ENCODE measurements around the gene AMY1B. TPM values are rescaled to one million over a fixed set of nuclear protein-coding genes. Genes with fewer than 3 reads are reported as not detected.
"Not testable (repeated sequence)": the region's sequence is repeated elsewhere in the genome, so short reads cannot be mapped to it uniquely, and the experiment has no call there.

Gene AMY1B
- not detected for total RNA-seq

DNA sequence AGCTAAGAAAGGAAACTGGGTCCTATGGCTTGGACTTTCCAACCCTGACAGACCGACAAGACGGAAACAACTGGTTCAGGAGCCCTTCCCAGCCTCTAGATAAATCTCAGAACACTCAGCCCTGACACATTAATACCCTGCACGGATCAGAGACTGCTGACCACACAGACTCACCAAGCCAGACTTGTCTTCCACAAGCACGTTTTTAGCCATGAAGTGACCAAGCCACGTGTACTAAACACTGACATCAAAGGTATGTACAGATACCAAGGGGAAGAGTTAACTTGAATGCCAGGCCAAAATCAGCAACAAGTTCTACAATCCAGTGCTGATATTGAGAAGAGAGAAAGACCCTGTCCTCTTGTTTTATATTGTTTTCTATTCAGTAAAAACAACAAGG, at the start of gene AMY1B:
Gene AMY1B (minus strand): TSS at position 101 of the 400 bp plus-strand sequence. CDS start 571 bp downstream, outside the sequence.
- H3K4me3 ChIP-seq (ENCODE audit: low read depth, poor library complexity, severe bottlenecking); intact Hi-C loops (cut with DNase I; ENCODE audit: low total_unique reads); DNase-seq (ENCODE audit: low spot score in 2 of 2): not testable (repeated sequence)
- no CpG with 5 or more reads among the region's 5 CpGs for WGBS, 2 donors

GRCh38 chr1:103745040-103745439, 49.0 kb upstream of the AMY1B start:
- DNase-seq (ENCODE audit: low spot score in 2 of 2); H3K4me3 ChIP-seq (ENCODE audit: low read depth, poor library complexity, severe bottlenecking); intact Hi-C loops (cut with DNase I; ENCODE audit: low total_unique reads): not testable (repeated sequence)
- WGBS, 2 donors = 100% methylated on average over 1 of the region's 4 CpGs; no CpG with 5 or more reads in 1 of the 2 donors

GRCh38 chr1:103744449-103744848, 48.4 kb upstream of the AMY1B start:
- no CpG with 5 or more reads among the region's 4 CpGs for WGBS, 2 donors
- intact Hi-C loops (cut with DNase I; ENCODE audit: low total_unique reads) = not testable (repeated sequence)

GRCh38 chr1:103738031-103738430, 42.0 kb upstream of the AMY1B start:
- WGBS, 2 donors = no CpG with 5 or more reads among the region's 3 CpGs
- H3K4me3 ChIP-seq (ENCODE audit: low read depth, poor library complexity, severe bottlenecking); intact Hi-C loops (cut with DNase I; ENCODE audit: low total_unique reads); DNase-seq (ENCODE audit: low spot score in 2 of 2): not testable (repeated sequence)

More at GRCh38 chr1:103744449-103744848, 48.4 kb upstream of the AMY1B start:
- not testable (repeated sequence) for DNase-seq (ENCODE audit: low spot score in 2 of 2); H3K4me3 ChIP-seq (ENCODE audit: low read depth, poor library complexity, severe bottlenecking)

DNA sequence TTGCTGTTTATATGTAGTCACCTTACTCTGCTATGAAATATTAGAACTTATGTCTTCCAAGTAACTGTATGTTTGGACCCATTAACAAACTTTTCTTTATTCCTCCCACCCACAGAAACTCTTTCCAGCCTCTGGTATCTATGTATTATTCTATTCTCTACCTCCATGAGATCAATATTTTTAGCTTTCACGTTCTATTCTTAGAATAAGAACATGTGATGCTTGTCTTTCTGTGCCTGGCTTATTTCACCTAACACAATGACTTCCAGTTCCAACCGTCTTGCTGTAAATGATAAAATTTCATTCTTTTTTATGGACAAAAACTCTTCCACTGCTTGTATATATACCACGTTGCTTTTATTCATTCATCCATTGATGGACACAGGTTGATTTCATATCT, 39.3 kb upstream of the AMY1B start:
- H3K4me3 ChIP-seq (ENCODE audit: low read depth, poor library complexity, severe bottlenecking); DNase-seq (ENCODE audit: low spot score in 2 of 2); intact Hi-C loops (cut with DNase I; ENCODE audit: low total_unique reads): not testable (repeated sequence)
- WGBS, 2 donors = no CpG with 5 or more reads among the region's 3 CpGs

- no CpG with 5 or more reads among the region's 2 CpGs for WGBS, 2 donors
- H3K4me3 ChIP-seq (ENCODE audit: low read depth, poor library complexity, severe bottlenecking); DNase-seq (ENCODE audit: low spot score in 2 of 2); intact Hi-C loops (cut with DNase I; ENCODE audit: low total_unique reads): not testable (repeated sequence)
Measured at GRCh38 chr1:103721473-103721872, 25.5 kb upstream of the AMY1B start.

DNA sequence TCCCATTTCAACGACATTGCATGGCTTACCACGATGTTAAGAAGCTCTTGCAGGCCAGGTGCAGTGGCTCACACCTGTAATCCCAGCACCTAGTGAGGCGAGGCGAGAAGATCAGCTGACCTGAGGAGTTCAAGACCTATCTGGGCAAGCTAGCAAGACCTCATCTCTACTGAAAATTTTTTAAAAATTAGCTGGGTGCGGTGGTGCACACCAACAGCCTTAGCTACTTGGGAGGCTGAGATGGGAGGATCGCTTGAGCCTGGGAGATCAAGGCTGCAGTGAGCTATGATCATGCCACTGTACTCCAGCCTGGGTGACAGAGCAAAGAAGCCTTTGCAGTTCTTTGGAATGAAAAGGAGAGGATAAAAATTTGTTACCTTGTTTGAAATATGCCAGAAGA, 21.4 kb upstream of the AMY1B start:
- intact Hi-C loops (cut with DNase I; ENCODE audit: low total_unique reads); H3K4me3 ChIP-seq (ENCODE audit: low read depth, poor library complexity, severe bottlenecking): not testable (repeated sequence)
- peak in 1 of 2 donors; percentile 25 for DNase-seq (ENCODE audit: low spot score in 2 of 2)
- WGBS, 2 donors = 74 to 80% methylated on average over 6 of the region's 6 CpGs

GRCh38 chr1:103710381-103710780, 14.4 kb upstream of the AMY1B start:
- intact Hi-C loops (cut with DNase I; ENCODE audit: low total_unique reads); DNase-seq (ENCODE audit: low spot score in 2 of 2); H3K4me3 ChIP-seq (ENCODE audit: low read depth, poor library complexity, severe bottlenecking): not testable (repeated sequence)
- no CpG with 5 or more reads among the region's 3 CpGs for WGBS, 2 donors

- H3K4me3 ChIP-seq (ENCODE audit: low read depth, poor library complexity, severe bottlenecking); DNase-seq (ENCODE audit: low spot score in 2 of 2); intact Hi-C loops (cut with DNase I; ENCODE audit: low total_unique reads): not testable (repeated sequence)
- WGBS, 2 donors = no CpG with 5 or more reads among the region's 3 CpGs
Measured at GRCh38 chr1:103707670-103708069, 11.7 kb upstream of the AMY1B start.

- WGBS, 2 donors = no CpG with 5 or more reads among the region's 4 CpGs
- H3K4me3 ChIP-seq (ENCODE audit: low read depth, poor library complexity, severe bottlenecking); intact Hi-C loops (cut with DNase I; ENCODE audit: low total_unique reads); DNase-seq (ENCODE audit: low spot score in 2 of 2): not testable (repeated sequence)
Measured at GRCh38 chr1:103701256-103701655, 5.2 kb upstream of the AMY1B start.

GRCh38 chr1:103700669-103701068, 4.7 kb upstream of the AMY1B start:
- H3K4me3 ChIP-seq (ENCODE audit: low read depth, poor library complexity, severe bottlenecking); intact Hi-C loops (cut with DNase I; ENCODE audit: low total_unique reads); DNase-seq (ENCODE audit: low spot score in 2 of 2): not testable (repeated sequence)
- WGBS, 2 donors = no CpG with 5 or more reads among the region's 4 CpGs

DNA sequence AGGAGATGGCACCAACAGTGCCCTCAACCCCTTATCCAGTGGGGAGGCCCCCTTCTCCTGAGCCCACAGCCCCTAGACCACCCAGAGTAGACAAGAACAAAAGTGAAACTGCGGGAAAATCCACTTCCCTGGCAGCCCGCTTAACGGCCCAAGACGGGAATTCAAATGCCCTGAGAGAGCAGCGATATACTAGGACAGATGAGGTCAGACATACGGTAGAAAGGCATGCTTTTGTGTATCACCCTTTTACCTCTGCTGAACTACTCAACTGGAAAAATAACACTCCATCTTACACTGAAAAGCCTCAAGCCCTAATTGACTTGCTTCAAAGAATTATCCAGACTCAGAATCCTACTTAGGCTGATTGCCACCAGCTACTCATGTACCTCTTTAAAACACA, 1.4 kb upstream of the AMY1B start:
- intact Hi-C loops (cut with DNase I; ENCODE audit: low total_unique reads); DNase-seq (ENCODE audit: low spot score in 2 of 2); H3K4me3 ChIP-seq (ENCODE audit: low read depth, poor library complexity, severe bottlenecking): not testable (repeated sequence)
- no CpG with 5 or more reads among the region's 6 CpGs for WGBS, 2 donors

- H3K4me3 ChIP-seq (ENCODE audit: low read depth, poor library complexity, severe bottlenecking); intact Hi-C loops (cut with DNase I; ENCODE audit: low total_unique reads); DNase-seq (ENCODE audit: low spot score in 2 of 2): not testable (repeated sequence)
- no CpG with 5 or more reads among the region's 3 CpGs for WGBS, 2 donors
Measured at GRCh38 chr1:103676335-103676734, 19.7 kb downstream of the AMY1B start.

GRCh38 chr1:103655460-103655859, 40.5 kb downstream of the AMY1B start, which contains the start of gene AMY1A:
TSS of gene AMY1A (plus strand) at chr1:103655760. CDS start at chr1:103656331, 571 bp downstream.
- intact Hi-C loops (cut with DNase I; ENCODE audit: low total_unique reads); H3K4me3 ChIP-seq (ENCODE audit: low read depth, poor library complexity, severe bottlenecking); DNase-seq (ENCODE audit: low spot score in 2 of 2): not testable (repeated sequence)
- WGBS, 2 donors = no CpG with 5 or more reads among the region's 5 CpGs

DNA sequence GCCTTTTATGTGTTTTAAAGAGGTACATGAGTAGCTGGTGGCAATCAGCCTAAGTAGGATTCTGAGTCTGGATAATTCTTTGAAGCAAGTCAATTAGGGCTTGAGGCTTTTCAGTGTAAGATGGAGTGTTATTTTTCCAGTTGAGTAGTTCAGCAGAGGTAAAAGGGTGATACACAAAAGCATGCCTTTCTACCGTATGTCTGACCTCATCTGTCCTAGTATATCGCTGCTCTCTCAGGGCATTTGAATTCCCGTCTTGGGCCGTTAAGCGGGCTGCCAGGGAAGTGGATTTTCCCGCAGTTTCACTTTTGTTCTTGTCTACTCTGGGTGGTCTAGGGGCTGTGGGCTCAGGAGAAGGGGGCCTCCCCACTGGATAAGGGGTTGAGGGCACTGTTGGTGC, 41.9 kb downstream of the AMY1B start:
- H3K4me3 ChIP-seq (ENCODE audit: low read depth, poor library complexity, severe bottlenecking); intact Hi-C loops (cut with DNase I; ENCODE audit: low total_unique reads); DNase-seq (ENCODE audit: low spot score in 2 of 2): not testable (repeated sequence)
- no CpG with 5 or more reads among the region's 6 CpGs for WGBS, 2 donors

- intact Hi-C loops (cut with DNase I; ENCODE audit: low total_unique reads); DNase-seq (ENCODE audit: low spot score in 2 of 2); H3K4me3 ChIP-seq (ENCODE audit: low read depth, poor library complexity, severe bottlenecking): not testable (repeated sequence)
- no CpG with 5 or more reads among the region's 4 CpGs for WGBS, 2 donors
Measured at GRCh38 chr1:103650889-103651288, 45.1 kb downstream of the AMY1B start.

All from lower leg skin (tissue), 4 donors.